Mesodermal cell (in vitro differentiated cells): ENCODE results near the gene DAD1.

Source experiments
- H3K27ac ChIP-seq: 2 replicates; pipeline ENCODE4 v1.7.0; 2013; ENCODE audit warnings: mild to moderate bottlenecking, low read depth, low read length, moderate library complexity; ENCODE audit not compliant: severe bottlenecking
- H3K36me3 ChIP-seq: 2 replicates; pipeline ENCODE4 v1.7.1; 2013; ENCODE audit warnings: mild to moderate bottlenecking, low read length, moderate library complexity; ENCODE audit not compliant: control insufficient read depth, insufficient read depth
- H3K4me1 ChIP-seq: one replicate; pipeline ENCODE4 v1.7.1; 2013; ENCODE audit warnings: mild to moderate bottlenecking, low read length; ENCODE audit not compliant: insufficient read depth, control insufficient read depth, poor library complexity, severe bottlenecking
- H3K4me3 ChIP-seq: 2 replicates; pipeline ENCODE4 v1.7.0; 2013; ENCODE audit warnings: low read length, control low read depth, mild to moderate bottlenecking; ENCODE audit not compliant: insufficient read depth, poor library complexity, severe bottlenecking; ENCODE audit errors: extremely low read depth
- H3K9me3 ChIP-seq: 2 replicates; pipeline ENCODE4 v1.7.1; 2013; ENCODE audit warnings: mild to moderate bottlenecking, low read length, moderate library complexity; ENCODE audit not compliant: control insufficient read depth
- WGBS, 2 experiments: methylation state at CpG; one replicate each; pipeline ENCODE4 v1.1.5; 2013; ENCODE audit warnings: missing lambda C conversion rate in 2 of 2; ENCODE audit not compliant: insufficient coverage in 2 of 2; 5-methylcytosine and 5-hydroxymethylcytosine counted together

The DAD1 gene

GRCh38 chr14:22537436-22538310, 51.4 kb downstream of the DAD1 start:
- Histone ChIP-seq H3K9me3 (no peaks in the 10 kb centered on the region), H3K27ac (peak overlapping the region; percentile 75), H3K4me1 (peaks cover 53% of the 10 kb centered on the region), H3K4me3 (no peak overlapping the region), H3K36me3 (no peaks in the 10 kb centered on the region)
- WGBS, 2 experiments, result 95 to 96% methylated on average over 6 to 7 of the region's 8 CpGs

GRCh38 chr14:22536853-22537338, 52.1 kb downstream of the DAD1 start:
- 62 to 68% methylated on average over 4 to 5 of the region's 6 CpGs for whole genome bisulfite sequencing, 2 experiments
- no peaks in the 10 kb centered on the region for H3K36me3 ChIP-seq
- H3K4me3 ChIP-seq, result no peak overlapping the region
- H3K27ac ChIP-seq, result peak overlapping the region; percentile 75
- no peaks in the 10 kb centered on the region for H3K9me3 ChIP-seq
- H3K4me1 ChIP-seq, result peaks cover 57% of the 10 kb centered on the region

GRCh38 chr14:22535916-22536315, 53.1 kb downstream of the DAD1 start:
- no peaks in the 10 kb centered on the region for H3K9me3 ChIP-seq
- H3K36me3 ChIP-seq, result no peaks in the 10 kb centered on the region
- H3K4me3 ChIP-seq, result no peak overlapping the region
- H3K4me1 ChIP-seq, result peaks cover 60% of the 10 kb centered on the region
- H3K27ac ChIP-seq, result no peak overlapping the region

- 100% methylated on average over 1 of the region's 1 CpG; no CpG with 5 or more reads in 1 of the 2 experiments for WGBS, 2 experiments
- Histone ChIP-seq H3K4me3 (no peak overlapping the region), H3K36me3 (no peaks in the 10 kb centered on the region), H3K9me3 (no peaks in the 10 kb centered on the region), H3K27ac (no peak overlapping the region), H3K4me1 (peaks cover 60% of the 10 kb centered on the region)
Observed at GRCh38 chr14:22535126-22535525, 53.9 kb downstream of the DAD1 start.

- 89 to 90% methylated on average over 2 to 4 of the region's 5 CpGs for WGBS, 2 experiments
Observed at GRCh38 chr14:22534547-22534946, 54.5 kb downstream of the DAD1 start.

GRCh38 chr14:22533739-22534359, 55.2 kb downstream of the DAD1 start:
- peaks cover 58% of the 10 kb centered on the region for H3K4me1 ChIP-seq
- 93 to 100% methylated on average over 1 to 6 of the region's 8 CpGs for WGBS, 2 experiments
- no peak overlapping the region for H3K27ac ChIP-seq

More at GRCh38 chr14:22534547-22534946, 54.5 kb downstream of the DAD1 start:
- Histone ChIP-seq H3K36me3 (no peaks in the 10 kb centered on the region), H3K9me3 (no peaks in the 10 kb centered on the region), H3K4me3 (no peak overlapping the region), H3K4me1 (peaks cover 60% of the 10 kb centered on the region), H3K27ac (no peak overlapping the region)

GRCh38 chr14:22533057-22533704, 55.8 kb downstream of the DAD1 start:
- Histone ChIP-seq H3K4me1 (peaks cover 52% of the 10 kb centered on the region), H3K9me3 (no peaks in the 10 kb centered on the region), H3K4me3 (no peak overlapping the region), H3K27ac (no peak overlapping the region), H3K36me3 (no peaks in the 10 kb centered on the region)
- 100% methylated on average over 1 to 2 of the region's 2 CpGs for WGBS, 2 experiments

More at GRCh38 chr14:22533739-22534359, 55.2 kb downstream of the DAD1 start:
- H3K9me3 ChIP-seq, result no peaks in the 10 kb centered on the region
- no peak overlapping the region for H3K4me3 ChIP-seq
- H3K36me3 ChIP-seq, result no peaks in the 10 kb centered on the region

- WGBS, 2 experiments, result 58 to 67% methylated on average over 1 to 2 of the region's 3 CpGs
- H3K4me1 ChIP-seq, result peaks cover 45% of the 10 kb centered on the region
- no peaks in the 10 kb centered on the region for H3K9me3 ChIP-seq
- no peak overlapping the region for H3K4me3 ChIP-seq
- no peak overlapping the region for H3K27ac ChIP-seq
- no peaks in the 10 kb centered on the region for H3K36me3 ChIP-seq
Observed at GRCh38 chr14:22532345-22533056, 56.5 kb downstream of the DAD1 start.

GRCh38 chr14:22531451-22532344, 57.3 kb downstream of the DAD1 start:
- Histone ChIP-seq H3K4me3 (no peak overlapping the region), H3K9me3 (no peaks in the 10 kb centered on the region), H3K27ac (no peak overlapping the region), H3K4me1 (peaks cover 38% of the 10 kb centered on the region), H3K36me3 (no peaks in the 10 kb centered on the region)
- 88 to 93% methylated on average over 4 to 5 of the region's 5 CpGs for WGBS, 2 experiments
